ENCODE results near the gene VAV2. TPM values are rescaled to one million over a fixed set of nuclear protein-coding genes. Genes with fewer than 3 reads are reported as not detected.

The VAV2 gene
- total and polyA plus RNA-seq, 2 donors = 5.4 to 9.8 TPM

- 32% methylated on average over 7 of the region's 7 CpGs for WGBS
- Histone ChIP-seq H3K27ac (ENCODE audit: low read depth in 1 of 2, low read length in 1 of 2) (no peak overlapping the region), H3K4me1 (ENCODE audit: control insufficient read depth in 2 of 2, insufficient read depth in 2 of 2, low read length in 2 of 2) (peaks cover 0 to 8% of the 10 kb centered on the region in 2 donors), H3K4me3 (ENCODE audit: low read length in 2 of 2) (no peak overlapping the region), H3K27me3 (ENCODE audit: control insufficient read depth in 2 of 2, insufficient read depth in 1 of 2, low read length in 1 of 2) (no peaks in the 10 kb centered on the region), H3K9me3 (ENCODE audit: control insufficient read depth in 2 of 2, insufficient read depth in 1 of 2, low read length in 1 of 2) (no peaks in the 10 kb centered on the region), H3K36me3 (ENCODE audit: control insufficient read depth in 2 of 2, insufficient read depth in 2 of 2, low read length in 1 of 2) (no peaks in the 10 kb centered on the region)
- no peak for DNase-seq (ENCODE audit: low read depth in 6 of 9, low spot score in 9 of 9)
These were observed 112.0 kb downstream of the VAV2 start for GRCh38 chr9:133880136-133880535.

- peaks cover 0 to 8% of the 10 kb centered on the region in 2 donors for H3K4me1 ChIP-seq (ENCODE audit: control insufficient read depth in 2 of 2, insufficient read depth in 2 of 2, low read length in 2 of 2)
- H3K9me3 ChIP-seq (ENCODE audit: control insufficient read depth in 2 of 2, insufficient read depth in 1 of 2, low read length in 1 of 2) = no peaks in the 10 kb centered on the region
- no peak overlapping the region for H3K27ac ChIP-seq (ENCODE audit: low read depth in 1 of 2, low read length in 1 of 2)
- no peaks in the 10 kb centered on the region for H3K27me3 ChIP-seq (ENCODE audit: control insufficient read depth in 2 of 2, insufficient read depth in 1 of 2, low read length in 1 of 2)
- no peak overlapping the region for H3K4me3 ChIP-seq (ENCODE audit: low read length in 2 of 2)
- H3K36me3 ChIP-seq (ENCODE audit: control insufficient read depth in 2 of 2, insufficient read depth in 2 of 2, low read length in 1 of 2) = no peaks in the 10 kb centered on the region
- 92% methylated on average over 11 of the region's 11 CpGs for WGBS
- no peak for DNase-seq (ENCODE audit: low read depth in 6 of 9, low spot score in 9 of 9)
These were observed 112.5 kb downstream of the VAV2 start for GRCh38 chr9:133879615-133880014.

GRCh38 chr9:133878402-133878801 is 113.7 kb downstream of the VAV2 start:
- WGBS = 92% methylated on average over 13 of the region's 13 CpGs
- DNase-seq (ENCODE audit: low read depth in 6 of 9, low spot score in 9 of 9) = no peak
- H3K4me1 ChIP-seq (ENCODE audit: control insufficient read depth in 2 of 2, insufficient read depth in 2 of 2, low read length in 2 of 2) = peaks cover 0 to 8% of the 10 kb centered on the region in 2 donors
- H3K4me3 ChIP-seq (ENCODE audit: low read length in 2 of 2) = no peak overlapping the region
- no peaks in the 10 kb centered on the region for H3K9me3 ChIP-seq (ENCODE audit: control insufficient read depth in 2 of 2, insufficient read depth in 1 of 2, low read length in 1 of 2)
- no peak overlapping the region for H3K27ac ChIP-seq (ENCODE audit: low read depth in 1 of 2, low read length in 1 of 2)
- no peaks in the 10 kb centered on the region for H3K27me3 ChIP-seq (ENCODE audit: control insufficient read depth in 2 of 2, insufficient read depth in 1 of 2, low read length in 1 of 2)
- H3K36me3 ChIP-seq (ENCODE audit: control insufficient read depth in 2 of 2, insufficient read depth in 2 of 2, low read length in 1 of 2) = no peaks in the 10 kb centered on the region

- WGBS = 94% methylated on average over 17 of the region's 17 CpGs
- Histone ChIP-seq H3K27ac (ENCODE audit: low read depth in 1 of 2, low read length in 1 of 2) (no peak overlapping the region), H3K9me3 (ENCODE audit: control insufficient read depth in 2 of 2, insufficient read depth in 1 of 2, low read length in 1 of 2) (no peaks in the 10 kb centered on the region), H3K4me3 (ENCODE audit: low read length in 2 of 2) (no peak overlapping the region), H3K4me1 (ENCODE audit: control insufficient read depth in 2 of 2, insufficient read depth in 2 of 2, low read length in 2 of 2) (peaks cover 0 to 11% of the 10 kb centered on the region in 2 donors), H3K27me3 (ENCODE audit: control insufficient read depth in 2 of 2, insufficient read depth in 1 of 2, low read length in 1 of 2) (no peaks in the 10 kb centered on the region), H3K36me3 (ENCODE audit: control insufficient read depth in 2 of 2, insufficient read depth in 2 of 2, low read length in 1 of 2) (no peaks in the 10 kb centered on the region)
- no peak for DNase-seq (ENCODE audit: low read depth in 6 of 9, low spot score in 9 of 9)
These were observed 114.2 kb downstream of the VAV2 start for GRCh38 chr9:133877967-133878366.

GRCh38 chr9:133877327-133877726 is 114.8 kb downstream of the VAV2 start:
- Histone ChIP-seq H3K27ac (ENCODE audit: low read depth in 1 of 2, low read length in 1 of 2) (no peak overlapping the region), H3K36me3 (ENCODE audit: control insufficient read depth in 2 of 2, insufficient read depth in 2 of 2, low read length in 1 of 2) (no peaks in the 10 kb centered on the region), H3K4me1 (ENCODE audit: control insufficient read depth in 2 of 2, insufficient read depth in 2 of 2, low read length in 2 of 2) (peaks cover 0 to 8% of the 10 kb centered on the region in 2 donors), H3K27me3 (ENCODE audit: control insufficient read depth in 2 of 2, insufficient read depth in 1 of 2, low read length in 1 of 2) (no peaks in the 10 kb centered on the region), H3K9me3 (ENCODE audit: control insufficient read depth in 2 of 2, insufficient read depth in 1 of 2, low read length in 1 of 2) (no peaks in the 10 kb centered on the region), H3K4me3 (ENCODE audit: low read length in 2 of 2) (no peak overlapping the region)
- WGBS = 93% methylated on average over 5 of the region's 5 CpGs
- DNase-seq (ENCODE audit: low read depth in 6 of 9, low spot score in 9 of 9) = no peak

- no peaks in the 10 kb centered on the region for H3K9me3 ChIP-seq (ENCODE audit: control insufficient read depth in 2 of 2, insufficient read depth in 1 of 2, low read length in 1 of 2)
- peaks cover 0 to 5% of the 10 kb centered on the region in 2 donors for H3K4me1 ChIP-seq (ENCODE audit: control insufficient read depth in 2 of 2, insufficient read depth in 2 of 2, low read length in 2 of 2)
- no peak overlapping the region for H3K4me3 ChIP-seq (ENCODE audit: low read length in 2 of 2)
- 90% methylated on average over 13 of the region's 13 CpGs for WGBS
- no peaks in the 10 kb centered on the region for H3K27me3 ChIP-seq (ENCODE audit: control insufficient read depth in 2 of 2, insufficient read depth in 1 of 2, low read length in 1 of 2)
- no peaks in the 10 kb centered on the region for H3K36me3 ChIP-seq (ENCODE audit: control insufficient read depth in 2 of 2, insufficient read depth in 2 of 2, low read length in 1 of 2)
- DNase-seq (ENCODE audit: low read depth in 6 of 9, low spot score in 9 of 9) = no peak
- no peak overlapping the region for H3K27ac ChIP-seq (ENCODE audit: low read depth in 1 of 2, low read length in 1 of 2)
These were observed 115.3 kb downstream of the VAV2 start for GRCh38 chr9:133876836-133877235.

- H3K4me3 ChIP-seq (ENCODE audit: low read length in 2 of 2) = no peak overlapping the region
- H3K4me1 ChIP-seq (ENCODE audit: control insufficient read depth in 2 of 2, insufficient read depth in 2 of 2, low read length in 2 of 2) = peaks cover 0 to 5% of the 10 kb centered on the region in 2 donors
- no peaks in the 10 kb centered on the region for H3K27me3 ChIP-seq (ENCODE audit: control insufficient read depth in 2 of 2, insufficient read depth in 1 of 2, low read length in 1 of 2)
- H3K9me3 ChIP-seq (ENCODE audit: control insufficient read depth in 2 of 2, insufficient read depth in 1 of 2, low read length in 1 of 2) = no peaks in the 10 kb centered on the region
- no peak for DNase-seq (ENCODE audit: low read depth in 6 of 9, low spot score in 9 of 9)
- H3K27ac ChIP-seq (ENCODE audit: low read depth in 1 of 2, low read length in 1 of 2) = no peak overlapping the region
- no peaks in the 10 kb centered on the region for H3K36me3 ChIP-seq (ENCODE audit: control insufficient read depth in 2 of 2, insufficient read depth in 2 of 2, low read length in 1 of 2)
- 89% methylated on average over 11 of the region's 11 CpGs for WGBS
These were observed 116.0 kb downstream of the VAV2 start for GRCh38 chr9:133876144-133876543.

- Histone ChIP-seq H3K27me3 (ENCODE audit: control insufficient read depth in 2 of 2, insufficient read depth in 1 of 2, low read length in 1 of 2) (peaks cover 0 to under 1% of the 10 kb centered on the region in 2 donors), H3K4me3 (ENCODE audit: low read length in 2 of 2) (no peak overlapping the region), H3K36me3 (ENCODE audit: control insufficient read depth in 2 of 2, insufficient read depth in 2 of 2, low read length in 1 of 2) (no peaks in the 10 kb centered on the region), H3K4me1 (ENCODE audit: control insufficient read depth in 2 of 2, insufficient read depth in 2 of 2, low read length in 2 of 2) (peaks cover 0 to 9% of the 10 kb centered on the region in 2 donors), H3K27ac (ENCODE audit: low read depth in 1 of 2, low read length in 1 of 2) (no peak overlapping the region), H3K9me3 (ENCODE audit: control insufficient read depth in 2 of 2, insufficient read depth in 1 of 2, low read length in 1 of 2) (no peaks in the 10 kb centered on the region)
- 96% methylated on average over 11 of the region's 11 CpGs for WGBS
- DNase-seq (ENCODE audit: low read depth in 6 of 9, low spot score in 9 of 9) = no peak
These were observed 117.0 kb downstream of the VAV2 start for GRCh38 chr9:133875131-133875530.

- WGBS = 97% methylated on average over 10 of the region's 10 CpGs
- DNase-seq (ENCODE audit: low read depth in 6 of 9, low spot score in 9 of 9) = no peak
- Histone ChIP-seq H3K36me3 (ENCODE audit: control insufficient read depth in 2 of 2, insufficient read depth in 2 of 2, low read length in 1 of 2) (no peaks in the 10 kb centered on the region), H3K9me3 (ENCODE audit: control insufficient read depth in 2 of 2, insufficient read depth in 1 of 2, low read length in 1 of 2) (no peaks in the 10 kb centered on the region), H3K4me3 (ENCODE audit: low read length in 2 of 2) (no peak overlapping the region), H3K27ac (ENCODE audit: low read depth in 1 of 2, low read length in 1 of 2) (no peak overlapping the region), H3K27me3 (ENCODE audit: control insufficient read depth in 2 of 2, insufficient read depth in 1 of 2, low read length in 1 of 2) (peaks cover 0 to 3% of the 10 kb centered on the region in 2 donors), H3K4me1 (ENCODE audit: control insufficient read depth in 2 of 2, insufficient read depth in 2 of 2, low read length in 2 of 2) (peaks cover 0 to 12% of the 10 kb centered on the region in 2 donors)
These were observed 117.5 kb downstream of the VAV2 start for GRCh38 chr9:133874659-133875058.
